SK-N-SH (cell line): ENCODE data around the gene TNXB. TPM values are rescaled to one million over a fixed set of nuclear protein-coding genes. Genes with fewer than 3 reads are reported as not detected.
"Not testable (repeated sequence)": the region's sequence is repeated elsewhere in the genome, so short reads cannot be mapped to it uniquely, and the experiment has no call there.

Source experiments
- CTCF ChIA-PET: fragments of 300-600, 350-600 bp; formaldehyde crosslinking; extraction: SDS; loops from one replicate; lab custom pipeline; 2021; lab: Yijun Ruan, JAX
- POLR2A ChIA-PET: fragments of 350-600 bp; sonication (Branson Sonifier 250); formaldehyde crosslinking; extraction: SDS; loops from one replicate; lab custom pipeline; 2020; ENCODE audit warnings: antibody characterized with exemption, inconsistent platforms; lab: Yijun Ruan, JAX
- DNase-seq: peaks from one replicate; pipeline ENCODE4 v3.0.0; 2012
- H2AFZ ChIP-seq: fragments of 200-600 bp; sonication (generic); 2 replicates; pipeline ENCODE4 v1.8.1; 2016; ENCODE audit warnings: antibody characterized with exemption, mild to moderate bottlenecking, low read depth
- H3F3A ChIP-seq: fragments of 200-600 bp; sonication (generic); replicated peaks from 2 replicates; pipeline ENCODE3; 2016; ENCODE audit warnings: antibody characterized with exemption, mild to moderate bottlenecking; ENCODE audit not compliant: insufficient read depth
- H3K27ac ChIP-seq, 2 experiments: fragments of 200-500 bp in 1 of 2; fragments of 200-600 bp in 1 of 2; sonication (Bioruptor generic) in 1 of 2; sonication (generic), shearing (Covaris generic) in 1 of 2; 2 replicates each; pipeline versions ENCODE4 v1.5.1 to v1.6.1; 2014 to 2016; ENCODE audit warnings: low read depth in 2 of 2, inconsistent platforms in 1 of 2, low read length in 1 of 2, mild to moderate bottlenecking in 1 of 2, mixed read lengths in 1 of 2
- H3K27me3 ChIP-seq: fragments of 200-600 bp; sonication (generic), shearing (Covaris generic); 2 replicates; pipeline ENCODE4 v1.6.1; 2016; ENCODE audit warnings: mixed run types; ENCODE audit not compliant: insufficient read depth
- H3K36me3 ChIP-seq, 2 experiments: fragments of 200-500 bp in 1 of 2; fragments of 200-600 bp in 1 of 2; sonication (Bioruptor generic) in 1 of 2; sonication (generic) in 1 of 2; replicated peaks in 1 of 2; 2 replicates each; pipeline versions ENCODE3 to v1.5.1; 2014 to 2016; ENCODE audit warnings: low read length in 1 of 2, mild to moderate bottlenecking in 1 of 2; ENCODE audit not compliant: insufficient read depth in 2 of 2, control insufficient read depth in 1 of 2
- H3K4me1 ChIP-seq, 2 experiments: fragments of 200-500 bp in 1 of 2; fragments of 200-600 bp in 1 of 2; sonication (Bioruptor generic) in 1 of 2; sonication (generic), shearing (Covaris generic) in 1 of 2; 2 replicates each; pipeline versions ENCODE4 v1.5.1 to v1.6.1; 2014 to 2016; ENCODE audit warnings: low read depth in 1 of 2, low read length in 1 of 2, mixed run types in 1 of 2; ENCODE audit not compliant: insufficient read depth in 2 of 2, control insufficient read depth in 1 of 2
- H3K4me2 ChIP-seq: fragments of 200-600 bp; sonication (generic), shearing (Covaris generic); 2 replicates; pipeline ENCODE4 v1.6.1; 2017; ENCODE audit warnings: mixed run types
- H3K4me3 ChIP-seq, 2 experiments: fragments of 200-500 bp in 1 of 2; fragments of 200-600 bp in 1 of 2; sonication (Bioruptor generic) in 1 of 2; sonication (generic), shearing (Covaris generic) in 1 of 2; 2 replicates each; pipeline versions ENCODE4 v1.5.1 to v1.8.1; 2014 to 2016; ENCODE audit warnings: low read depth in 2 of 2, inconsistent platforms in 1 of 2, low read length in 1 of 2, mild to moderate bottlenecking in 1 of 2, mixed read lengths in 1 of 2, moderate library complexity in 1 of 2
- H3K79me2 ChIP-seq: fragments of 200-600 bp; sonication (generic); 2 replicates; pipeline ENCODE4 v1.8.1; 2017; ENCODE audit warnings: mild to moderate bottlenecking; ENCODE audit not compliant: insufficient read depth
- H3K9ac ChIP-seq: fragments of 200-600 bp; sonication (generic); 2 replicates; pipeline ENCODE4 v1.6.1; 2017; ENCODE audit warnings: mixed run types
- H3K9me2 ChIP-seq: fragments of 200-600 bp; sonication (generic); 2 replicates; pipeline ENCODE4 v1.6.1; 2017; ENCODE audit warnings: mixed run types
- H3K9me3 ChIP-seq: fragments of 200-600 bp; sonication (generic); 2 replicates; pipeline ENCODE4 v1.6.1; 2017; ENCODE audit warnings: mixed run types, mild to moderate bottlenecking, moderate library complexity
- H4K20me1 ChIP-seq: fragments of 200-600 bp; sonication (generic); 2 replicates; pipeline ENCODE4 v1.6.1; 2017; ENCODE audit warnings: mild to moderate bottlenecking, mixed run types; ENCODE audit not compliant: insufficient read depth
- WGBS: methylation state at CpG from one replicate; pipeline ENCODE4 v1.1.6; 2017; ENCODE audit warnings: low lambda C conversion rate; 5-methylcytosine and 5-hydroxymethylcytosine counted together
- polyA plus RNA-seq, 3 experiments: library from polyadenylated mRNA; depleted of rRNA; stranded (reverse); fragments of >200 nt; gene quantifications; 2 replicates each; pipeline ENCODE4 v1.2.3, GENCODE V29; 2012

The TNXB gene
- polyA plus RNA-seq, 1 of the 3 experiments (the other 2 are of a cell fraction) = 0.48 TPM

DNA sequence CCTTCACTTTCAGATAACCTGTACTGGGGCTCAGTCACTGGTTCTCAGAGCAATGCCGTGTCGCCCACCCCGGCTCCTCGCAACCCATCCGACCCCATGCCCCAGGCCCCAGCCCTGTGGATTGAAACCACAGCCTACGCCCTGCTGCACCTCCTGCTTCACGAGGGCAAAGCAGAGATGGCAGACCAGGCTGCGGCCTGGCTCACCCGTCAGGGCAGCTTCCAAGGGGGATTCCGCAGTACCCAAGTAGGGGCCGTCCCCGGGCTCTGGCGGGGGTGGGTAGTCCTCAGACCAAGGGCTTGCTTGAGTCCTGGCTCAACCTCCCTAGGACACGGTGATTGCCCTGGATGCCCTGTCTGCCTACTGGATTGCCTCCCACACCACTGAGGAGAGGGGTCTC lies 79.6 kb downstream of the TNXB start:
- WGBS = 75% methylated on average over 6 of the region's 14 CpGs
- H2AFZ ChIP-seq, H3K36me3 ChIP-seq, H3K9me3 ChIP-seq, H3K4me2 ChIP-seq, H3K27ac ChIP-seq, H3K27me3 ChIP-seq, CTCF ChIA-PET, H3F3A ChIP-seq, H3K9me2 ChIP-seq, H3K4me1 ChIP-seq, H3K9ac ChIP-seq, H4K20me1 ChIP-seq, H3K79me2 ChIP-seq, POLR2A ChIA-PET, DNase-seq, H3K4me3 ChIP-seq: not testable (repeated sequence)

- H3K4me1 ChIP-seq, H4K20me1 ChIP-seq, DNase-seq, H3K27me3 ChIP-seq, POLR2A ChIA-PET, H3K36me3 ChIP-seq, H3K4me3 ChIP-seq, H3K9me2 ChIP-seq, H3F3A ChIP-seq, H3K9me3 ChIP-seq, H3K9ac ChIP-seq, H3K4me2 ChIP-seq, H3K27ac ChIP-seq, H2AFZ ChIP-seq, H3K79me2 ChIP-seq, CTCF ChIA-PET: not testable (repeated sequence)
- WGBS = no CpG with 5 or more reads among the region's 10 CpGs
Measured at GRCh38 chr6:32028631-32029030, 80.5 kb downstream of the TNXB start.

GRCh38 chr6:32022100-32022499 lies 87.0 kb downstream of the TNXB start:
- POLR2A ChIA-PET, H3K9me2 ChIP-seq, DNase-seq, H3K4me1 ChIP-seq, H4K20me1 ChIP-seq, CTCF ChIA-PET, H3K9me3 ChIP-seq, H3K9ac ChIP-seq, H3K79me2 ChIP-seq, H3K4me2 ChIP-seq, H3K36me3 ChIP-seq, H2AFZ ChIP-seq, H3K27me3 ChIP-seq, H3K4me3 ChIP-seq, H3F3A ChIP-seq, H3K27ac ChIP-seq: not testable (repeated sequence)
- no CpG with 5 or more reads among the region's 10 CpGs for WGBS

- H3K36me3 ChIP-seq, H3K9ac ChIP-seq, H4K20me1 ChIP-seq, H3K4me2 ChIP-seq, H2AFZ ChIP-seq, DNase-seq, H3K27ac ChIP-seq, H3K9me2 ChIP-seq, H3K9me3 ChIP-seq, H3K27me3 ChIP-seq, H3K4me1 ChIP-seq, CTCF ChIA-PET, POLR2A ChIA-PET, H3F3A ChIP-seq, H3K4me3 ChIP-seq, H3K79me2 ChIP-seq: not testable (repeated sequence)
- WGBS = no CpG with 5 or more reads among the region's 6 CpGs
Measured at GRCh38 chr6:32014547-32014946, 94.6 kb downstream of the TNXB start, which contains the start of gene C4B. Gene C4B, plus strand, starts transcription at chr6:32014795. Its CDS starts 51 bp downstream, at chr6:32014846.

DNA sequence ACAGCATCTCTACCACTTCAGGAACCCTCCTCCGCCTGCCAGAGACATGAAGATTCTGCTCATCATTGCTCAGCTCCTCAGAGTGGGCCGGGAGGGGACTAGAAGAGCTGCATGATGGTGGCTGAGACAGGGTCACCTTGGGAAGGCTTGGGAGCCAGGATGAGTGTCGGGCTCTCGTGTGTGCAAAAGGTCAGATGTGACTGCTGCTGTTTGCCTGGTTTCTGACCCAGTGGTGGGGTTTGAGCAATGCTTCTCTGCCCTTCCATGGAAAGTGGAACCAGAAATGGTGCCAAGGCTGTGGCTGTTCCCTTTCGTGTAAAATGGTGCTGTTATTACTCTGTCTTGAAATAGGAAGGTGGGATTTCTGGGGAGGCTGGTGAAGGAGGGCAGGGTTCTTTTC lies 95.4 kb downstream of the TNXB start:
- H3K9me2 ChIP-seq, POLR2A ChIA-PET, H3K27ac ChIP-seq, H4K20me1 ChIP-seq, H3K4me3 ChIP-seq, H3K4me1 ChIP-seq, DNase-seq, H2AFZ ChIP-seq, H3K9ac ChIP-seq, H3K36me3 ChIP-seq, H3F3A ChIP-seq, H3K9me3 ChIP-seq, H3K27me3 ChIP-seq, H3K79me2 ChIP-seq, H3K4me2 ChIP-seq, CTCF ChIA-PET: not testable (repeated sequence)
- WGBS = no CpG with 5 or more reads among the region's 5 CpGs

- POLR2A ChIA-PET, H3K27me3 ChIP-seq, H3K4me1 ChIP-seq, H4K20me1 ChIP-seq, H3K9ac ChIP-seq, CTCF ChIA-PET, DNase-seq, H3K36me3 ChIP-seq, H3K4me2 ChIP-seq, H3K9me3 ChIP-seq, H3F3A ChIP-seq, H3K27ac ChIP-seq, H3K9me2 ChIP-seq, H3K4me3 ChIP-seq, H3K79me2 ChIP-seq, H2AFZ ChIP-seq: not testable (repeated sequence)
- 100% methylated on average over 3 of the region's 17 CpGs for WGBS
Measured at GRCh38 chr6:32012941-32013617, 96.1 kb downstream of the TNXB start.
